GM10266 (cell line): ENCODE data around the gene MRC1.

Source experiments
- DNase-seq: peaks from one replicate; pipeline ENCODE4 v3.0.0; 2012; ENCODE audit errors: extremely low spot score
- TF ChIP-seq, protein P1 (sequence below): IDR thresholded peaks from 2 replicates; pipeline ENCODE4 v1.5.1; 2012; ENCODE audit warnings: mild to moderate bottlenecking, low read depth; ENCODE audit not compliant: control insufficient read depth, insufficient read depth; ENCODE audit errors: missing control alignments

Gene MRC1

DNA sequence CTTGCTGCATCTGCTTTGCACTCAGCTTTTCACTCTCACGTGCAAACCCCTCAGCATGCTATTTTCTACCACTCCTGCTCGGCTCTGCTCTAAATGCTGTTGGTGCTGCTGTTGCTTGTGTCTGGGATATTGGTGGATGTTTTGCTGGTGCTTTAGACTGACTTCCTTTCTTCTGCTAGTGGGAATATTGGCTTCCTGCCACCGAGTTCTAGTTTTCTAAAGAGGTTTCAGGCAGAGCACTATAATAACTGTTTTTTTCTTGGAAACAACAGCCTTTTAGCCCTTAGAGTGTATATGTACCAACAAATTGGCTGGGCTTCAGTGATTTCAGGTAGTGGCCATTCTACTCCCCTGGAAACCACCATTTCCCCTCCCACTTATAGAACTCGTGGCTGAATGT is 29.4 kb upstream of the MRC1 start:
- DNase-seq: no peak
- TF ChIP-seq, protein P1, sequence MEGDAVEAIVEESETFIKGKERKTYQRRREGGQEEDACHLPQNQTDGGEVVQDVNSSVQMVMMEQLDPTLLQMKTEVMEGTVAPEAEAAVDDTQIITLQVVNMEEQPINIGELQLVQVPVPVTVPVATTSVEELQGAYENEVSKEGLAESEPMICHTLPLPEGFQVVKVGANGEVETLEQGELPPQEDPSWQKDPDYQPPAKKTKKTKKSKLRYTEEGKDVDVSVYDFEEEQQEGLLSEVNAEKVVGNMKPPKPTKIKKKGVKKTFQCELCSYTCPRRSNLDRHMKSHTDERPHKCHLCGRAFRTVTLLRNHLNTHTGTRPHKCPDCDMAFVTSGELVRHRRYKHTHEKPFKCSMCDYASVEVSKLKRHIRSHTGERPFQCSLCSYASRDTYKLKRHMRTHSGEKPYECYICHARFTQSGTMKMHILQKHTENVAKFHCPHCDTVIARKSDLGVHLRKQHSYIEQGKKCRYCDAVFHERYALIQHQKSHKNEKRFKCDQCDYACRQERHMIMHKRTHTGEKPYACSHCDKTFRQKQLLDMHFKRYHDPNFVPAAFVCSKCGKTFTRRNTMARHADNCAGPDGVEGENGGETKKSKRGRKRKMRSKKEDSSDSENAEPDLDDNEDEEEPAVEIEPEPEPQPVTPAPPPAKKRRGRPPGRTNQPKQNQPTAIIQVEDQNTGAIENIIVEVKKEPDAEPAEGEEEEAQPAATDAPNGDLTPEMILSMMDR: no peak

DNA sequence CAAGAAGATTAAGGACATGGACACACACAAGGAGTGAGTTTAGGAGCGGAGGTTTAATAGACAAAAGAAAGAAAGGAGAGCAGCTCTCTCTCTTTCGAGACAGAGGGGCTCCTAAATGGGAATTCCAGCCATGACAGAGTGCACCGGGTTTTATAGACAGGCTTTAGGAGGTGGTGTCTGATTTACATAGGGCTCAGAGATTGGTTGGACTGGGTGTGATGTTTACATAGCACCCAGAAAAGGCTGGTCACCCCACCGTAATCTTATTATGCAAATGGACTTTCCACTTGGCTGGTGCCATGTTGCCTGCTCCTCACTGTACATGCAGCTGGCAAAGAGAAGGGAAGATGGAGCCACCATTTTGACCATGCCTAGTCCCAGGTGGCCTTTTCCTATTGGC is 28.4 kb upstream of the MRC1 start:
- DNase-seq: no peak
- TF ChIP-seq, protein P1: no peak

DNA sequence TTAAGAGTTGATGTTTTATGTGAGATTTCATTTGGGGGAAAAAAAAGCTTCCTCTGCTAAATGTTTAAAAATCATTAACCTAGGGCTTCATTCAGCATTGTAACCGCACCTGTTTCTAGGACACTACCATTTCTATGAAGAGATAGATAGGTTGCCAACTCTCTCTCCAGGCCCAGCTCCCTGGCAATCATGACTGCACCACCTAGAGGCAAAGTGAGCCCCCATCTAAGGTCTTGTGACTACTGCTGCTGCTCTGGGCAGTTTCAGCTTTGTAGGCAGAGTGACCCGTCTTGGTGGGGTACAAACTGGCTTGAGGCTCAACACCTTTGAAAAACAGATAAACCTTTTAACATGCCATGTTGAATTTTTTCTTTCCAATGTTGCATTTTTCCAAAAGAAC is 27.3 kb upstream of the MRC1 start:
- DNase-seq: no peak
- TF ChIP-seq, protein P1: no peak

DNA sequence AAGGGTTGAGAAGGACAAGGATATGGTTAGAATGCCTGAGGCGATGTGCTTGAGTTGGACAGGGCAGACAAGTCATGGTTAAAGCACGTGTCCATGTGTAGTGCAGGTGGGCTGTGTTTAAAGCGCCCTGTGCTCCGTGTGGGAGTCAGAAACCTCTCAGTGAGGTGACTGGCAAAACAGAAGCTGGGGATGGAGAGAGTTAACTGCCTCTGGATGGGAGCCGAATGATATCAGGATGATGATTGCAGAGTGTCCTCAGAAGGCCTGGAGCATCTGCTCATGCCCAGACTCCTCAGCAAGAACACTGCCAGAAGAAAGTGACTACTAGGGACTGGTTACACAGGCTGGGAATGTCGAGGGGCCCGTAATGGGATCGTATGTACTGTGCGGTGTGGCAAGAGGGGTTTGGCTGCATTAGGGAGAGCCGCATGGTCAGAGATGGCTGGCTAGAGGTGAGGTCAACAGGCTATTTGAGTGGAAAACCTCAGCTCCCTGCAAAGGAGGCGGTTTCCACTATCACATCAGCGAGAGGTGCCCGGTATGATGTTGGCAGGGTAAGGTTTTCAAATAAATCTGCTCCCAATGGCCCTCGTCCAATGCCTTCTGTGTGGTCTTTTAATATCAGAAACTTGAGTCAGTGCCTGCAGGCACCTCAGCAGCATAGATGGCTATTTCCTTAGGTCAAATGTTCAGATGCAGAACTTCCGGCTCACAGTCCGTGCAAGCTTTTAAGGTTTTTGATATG is 26.1 kb upstream of the MRC1 start:
- TF ChIP-seq, protein P1: no peak
- DNase-seq: no peak

DNA sequence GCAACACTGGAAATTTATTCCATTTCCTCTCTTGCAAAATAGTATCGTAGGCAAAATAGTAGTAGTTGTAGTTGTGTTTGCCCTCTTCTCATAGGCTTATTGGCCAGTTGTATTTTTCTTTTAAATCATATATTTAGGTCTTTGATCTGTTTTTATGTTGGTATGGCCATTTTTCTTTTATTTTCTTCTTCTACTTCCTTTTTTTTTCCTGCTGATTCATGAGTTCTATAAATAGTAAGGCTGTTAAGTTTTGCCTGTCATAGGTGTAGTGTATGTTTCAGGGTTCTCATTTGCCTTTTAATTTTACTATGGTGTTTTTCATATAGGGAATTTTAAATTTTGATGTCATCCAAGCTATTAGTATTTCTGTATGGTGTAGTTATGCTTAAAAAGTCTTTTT is 25.4 kb upstream of the MRC1 start:
- no peak for DNase-seq

DNA sequence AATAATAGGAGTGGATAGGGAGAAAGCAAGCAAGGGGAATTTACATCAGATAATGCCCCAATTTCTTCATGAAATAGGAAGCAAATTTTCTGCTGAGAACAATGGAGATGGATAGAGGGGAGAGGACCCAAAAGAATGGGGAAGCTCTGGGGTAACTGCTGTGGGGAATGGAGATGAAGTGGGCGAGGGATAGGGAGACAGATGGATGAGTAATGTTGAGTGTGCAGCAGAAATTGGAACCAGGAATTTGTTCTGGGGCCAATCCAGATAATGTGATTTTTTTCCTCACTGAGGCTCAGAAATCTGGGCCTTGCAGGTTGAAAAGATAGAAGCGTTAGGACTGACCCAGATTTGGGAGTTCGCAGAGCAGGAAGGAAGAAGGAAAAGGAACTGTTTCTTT is 24.5 kb upstream of the MRC1 start:
- no peak for DNase-seq
- TF ChIP-seq, protein P1: no peak

More for the DNA sequence above, 25.4 kb upstream of the MRC1 start:
- TF ChIP-seq, protein P1: no peak

DNA sequence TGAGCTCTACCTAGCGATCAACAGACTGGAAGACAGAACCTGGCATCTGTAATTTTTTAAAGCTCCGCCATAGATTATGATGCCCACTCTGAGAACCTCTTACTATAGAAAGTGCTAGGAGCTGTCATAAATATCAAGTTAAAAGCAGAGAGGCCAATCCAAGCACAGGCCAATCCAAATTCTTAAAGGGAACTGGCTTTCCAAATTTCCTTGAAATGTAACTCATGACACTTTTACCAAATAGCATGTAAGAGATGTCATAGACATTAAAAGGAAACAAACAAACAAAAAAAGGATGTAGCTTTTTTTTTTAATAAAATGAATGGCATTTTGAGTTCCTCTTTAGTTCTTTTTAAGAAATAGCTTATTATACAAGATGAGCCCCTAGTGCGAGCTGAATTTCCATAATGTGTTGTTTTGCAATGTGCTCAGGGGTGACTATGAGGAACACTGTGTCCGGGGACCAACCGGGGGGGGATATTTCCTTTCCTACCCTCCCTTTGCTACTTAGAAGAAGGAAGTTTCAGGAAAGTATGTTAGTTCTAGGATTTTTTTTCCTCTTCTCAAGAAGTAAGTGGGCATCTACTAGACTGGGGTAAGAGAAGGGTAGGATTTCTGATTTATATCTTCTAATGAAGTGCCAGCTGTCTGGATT is 23.7 kb upstream of the MRC1 start:
- TF ChIP-seq, protein P1: no peak
- no peak for DNase-seq
